HG02884 (cell line): ENCODE data around the gene DRD3.

Source experiments
- ATAC-seq: cut with Tn5 transposase; IDR thresholded peaks from one replicate; pipeline ENCODE4 v1.9.1; 2021; ENCODE audit warnings: mild to moderate bottlenecking, moderate library complexity; ENCODE audit not compliant: unreplicated experiment

DRD3 gene

GRCh38 chr3:114079761-114080160, 99.1 kb downstream of the DRD3 start:
- ATAC-seq = no peak

DNA sequence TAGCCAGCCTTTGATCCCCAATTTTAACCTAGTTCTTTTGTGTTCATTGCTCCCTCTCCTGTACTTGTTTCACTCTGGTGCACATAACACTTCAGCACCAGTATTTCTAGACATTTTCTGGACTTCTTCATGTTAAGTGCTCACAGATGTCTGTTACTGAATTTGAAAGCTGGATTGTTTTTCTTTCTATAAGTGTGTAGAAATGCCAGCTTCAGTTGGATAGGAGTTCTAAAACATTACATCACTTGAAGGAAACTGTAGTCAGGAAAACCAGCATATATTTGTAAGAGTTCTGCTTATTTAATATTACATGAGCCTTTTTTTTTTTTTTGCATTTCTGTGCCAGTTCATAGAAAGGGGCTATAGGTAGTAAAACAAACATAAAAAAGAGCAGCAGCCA, 100.7 kb downstream of the DRD3 start:
- no peak for ATAC-seq
